ENCODE results near the gene BMP2K. TPM values are rescaled to one million over a fixed set of nuclear protein-coding genes. Genes with fewer than 3 reads are reported as not detected.

BMP2K gene
- total and polyA plus RNA-seq, 8 donors, result 4.8 to 27.3 (median 6.0) TPM

GRCh38 chr4:78735697-78736096, 40.5 kb upstream of the BMP2K start:
- no peaks in the 10 kb centered on the region for H3K4me1 ChIP-seq
- H3K27me3 ChIP-seq, result no peaks in the 10 kb centered on the region
- DNase-seq, result no peak
- H3K36me3 ChIP-seq, result no peaks in the 10 kb centered on the region
- no peak overlapping the region for H3K27ac ChIP-seq
- no peaks in the 10 kb centered on the region for H3K9me3 ChIP-seq
- no peak for FAIRE-seq
- intact Hi-C loops (cut with DNase I), result no loop called here
- H3K4me3 ChIP-seq, result no peak overlapping the region
- ATAC-seq, result no peak
- TF ChIP-seq CTCF (IDR thresholded peaks at IDR 0.05), result no peak

DNA sequence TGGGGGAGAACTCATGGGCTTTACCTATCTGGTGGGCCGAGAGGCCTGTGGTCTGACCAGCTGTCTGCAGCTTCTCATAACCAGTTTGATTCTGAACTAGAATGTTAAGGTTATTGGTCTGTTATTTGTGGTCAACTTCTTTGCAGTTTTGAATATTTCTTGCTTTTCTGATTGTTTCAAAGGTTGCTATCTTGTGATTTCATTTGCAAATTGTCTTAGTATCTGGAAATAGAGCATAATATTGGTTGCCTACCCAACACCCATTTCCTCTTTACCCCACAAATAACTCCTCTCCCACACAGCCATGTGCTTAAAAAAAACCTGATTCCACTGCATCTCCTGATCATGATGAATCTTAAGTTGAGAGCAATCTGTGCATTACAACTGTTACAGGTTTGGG, 39.1 kb upstream of the BMP2K start:
- no peak for TF ChIP-seq CTCF (IDR thresholded peaks at IDR 0.05)

GRCh38 chr4:78737973-78738372, 38.2 kb upstream of the BMP2K start:
- no peak for TF ChIP-seq CTCF (IDR thresholded peaks at IDR 0.05)
- Histone ChIP-seq H3K4me1 (no peaks in the 10 kb centered on the region), H3K27ac (no peak overlapping the region), H3K9me3 (no peaks in the 10 kb centered on the region), H3K36me3 (no peaks in the 10 kb centered on the region), H3K27me3 (no peaks in the 10 kb centered on the region), H3K4me3 (no peak overlapping the region)
- DNase-seq (no peak), ATAC-seq (no peak), FAIRE-seq (no peak)
- intact Hi-C loops (cut with DNase I), result no loop called here
- 56 to 63% methylated on average over 2 of the region's 2 CpGs for WGBS, 2 donors

More for the DNA sequence above, 39.1 kb upstream of the BMP2K start:
- no peaks in the 10 kb centered on the region for H3K27me3 ChIP-seq
- no peaks in the 10 kb centered on the region for H3K36me3 ChIP-seq
- FAIRE-seq, result no peak
- H3K4me1 ChIP-seq, result no peaks in the 10 kb centered on the region
- no peak overlapping the region for H3K27ac ChIP-seq
- intact Hi-C loops (cut with DNase I), result no loop called here
- no peak for DNase-seq
- H3K9me3 ChIP-seq, result no peaks in the 10 kb centered on the region
- ATAC-seq, result no peak
- H3K4me3 ChIP-seq, result no peak overlapping the region
- 93 to 95% methylated on average over 1 of the region's 1 CpG for WGBS, 2 donors

DNA sequence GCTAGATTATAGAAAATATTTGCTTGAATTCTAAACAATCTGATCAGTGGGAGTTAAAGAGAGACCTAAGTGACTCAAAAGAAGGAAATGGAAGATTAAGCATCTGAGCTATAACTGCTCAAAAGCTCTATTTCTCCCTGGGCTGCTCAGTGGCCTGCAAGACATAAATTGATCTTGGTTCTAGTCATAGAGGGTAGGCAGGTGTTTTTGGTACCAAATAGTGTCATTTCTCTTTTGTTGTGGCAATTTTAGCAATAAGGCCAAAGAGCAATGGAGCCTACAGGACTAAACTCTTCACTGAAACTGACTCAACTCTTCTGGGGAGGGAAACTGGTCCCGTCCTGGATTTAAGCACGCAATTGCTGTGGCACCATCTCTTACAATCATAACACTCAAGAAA, 33.9 kb upstream of the BMP2K start:
- DNase-seq (no peak), ATAC-seq (no peak), FAIRE-seq (no peak)
- H3K27me3 ChIP-seq, result no peaks in the 10 kb centered on the region
- intact Hi-C loops (cut with DNase I), result no loop called here
- H3K27ac ChIP-seq, result no peak overlapping the region
- H3K9me3 ChIP-seq, result no peaks in the 10 kb centered on the region
- H3K4me3 ChIP-seq, result no peak overlapping the region
- TF ChIP-seq CTCF (IDR thresholded peaks at IDR 0.05), result no peak
- 97% methylated on average over 2 of the region's 2 CpGs for WGBS, 2 donors
- no peaks in the 10 kb centered on the region for H3K36me3 ChIP-seq
- no peaks in the 10 kb centered on the region for H3K4me1 ChIP-seq

DNA sequence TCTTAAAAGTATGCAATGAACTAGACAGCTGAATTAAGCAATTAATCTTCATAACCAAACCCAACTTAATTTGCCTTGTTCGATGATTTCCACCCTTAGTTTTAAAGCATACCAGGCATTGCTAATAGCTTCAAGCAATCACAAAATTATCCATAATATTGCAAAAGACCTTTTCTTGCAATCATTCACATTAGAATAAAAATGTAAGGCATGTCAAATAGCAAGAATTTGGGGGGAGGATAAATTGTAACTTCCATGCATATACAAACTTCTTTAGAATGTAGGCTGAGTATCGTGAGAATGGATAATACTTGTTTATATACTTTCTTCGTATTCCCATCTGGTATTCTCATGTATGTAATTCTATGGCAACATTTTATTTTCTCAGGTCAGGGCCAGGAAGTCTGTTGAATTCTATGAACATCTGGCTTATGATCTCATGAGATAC, 28.7 kb upstream of the BMP2K start:
- FAIRE-seq (no peak), ATAC-seq (no peak), DNase-seq (no peak)
- no peak overlapping the region for H3K4me3 ChIP-seq
- H3K27ac ChIP-seq, result no peak overlapping the region
- H3K9me3 ChIP-seq, result no peaks in the 10 kb centered on the region
- intact Hi-C loops (cut with DNase I), result no loop called here
- no peaks in the 10 kb centered on the region for H3K4me1 ChIP-seq
- no peaks in the 10 kb centered on the region for H3K27me3 ChIP-seq
- H3K36me3 ChIP-seq, result no peaks in the 10 kb centered on the region
- no peak for TF ChIP-seq CTCF (IDR thresholded peaks at IDR 0.05)
- 76 to 86% methylated on average over 3 of the region's 3 CpGs for WGBS, 2 donors
